Natural killer cell (primary cell): ENCODE results near the gene ACTA1. TPM values are rescaled to one million over a fixed set of nuclear protein-coding genes. Genes with fewer than 3 reads are reported as not detected.

ENCODE experiments used
- ATAC-seq, 3 donors: fragments of 150-1000 bp in 2 of 3; fragments of 200-7000 bp in 1 of 3; cut with Tn5 transposase; 1 replicate in 1 of 3; 2 replicates in 2 of 3; pipeline ENCODE4 v1.10.0; 2021; ENCODE audit warnings: mild to moderate bottlenecking in 2 of 3, moderate library complexity in 2 of 3
- DNase-seq, 2 donors: peaks; one replicate each; pipeline versions ENCODE4 v3.0.0 to v3.0.0-alpha.2; 2013 to 2021; ENCODE audit warnings: mixed read lengths in 1 of 2
- H3K27ac ChIP-seq: one replicate; pipeline ENCODE4 v1.5.1; 2013; ENCODE audit warnings: mild to moderate bottlenecking, low read length
- H3K27me3 ChIP-seq: one replicate; pipeline ENCODE4 v1.6.1; 2013; ENCODE audit warnings: low read length; ENCODE audit not compliant: control insufficient read depth, insufficient read depth
- H3K36me3 ChIP-seq: one replicate; pipeline ENCODE4 v1.6.1; 2013; ENCODE audit warnings: low read length; ENCODE audit not compliant: control insufficient read depth, insufficient read depth
- H3K4me1 ChIP-seq: one replicate; pipeline ENCODE4 v1.6.1; 2013; ENCODE audit warnings: low read length; ENCODE audit not compliant: control insufficient read depth, insufficient read depth
- H3K4me3 ChIP-seq: one replicate; pipeline ENCODE4 v1.5.1; 2013; ENCODE audit warnings: low read length
- H3K9me3 ChIP-seq: one replicate; pipeline ENCODE4 v1.6.1; 2013; ENCODE audit warnings: low read length; ENCODE audit not compliant: control insufficient read depth, insufficient read depth
- H3K27ac Mint-ChIP-seq, 2 donors: one replicate each; pipeline ENCODE4 v1.8.0; 2022; ENCODE audit warnings: mild to moderate bottlenecking in 2 of 2, mixed read lengths in 2 of 2, moderate library complexity in 1 of 2
- H3K27me3 Mint-ChIP-seq, 2 donors: one replicate each; pipeline ENCODE4 v1.8.0; 2022; ENCODE audit warnings: low read depth in 2 of 2, mixed read lengths in 2 of 2
- H3K36me3 Mint-ChIP-seq: one replicate; pipeline ENCODE4 v1.8.0; 2022; ENCODE audit warnings: mixed read lengths
- H3K4me1 Mint-ChIP-seq, 2 donors: one replicate each; pipeline ENCODE4 v1.8.0; 2022; ENCODE audit warnings: mixed read lengths in 2 of 2
- H3K4me3 Mint-ChIP-seq: one replicate; pipeline ENCODE4 v1.8.0; 2022; ENCODE audit warnings: mild to moderate bottlenecking, moderate library complexity, mixed read lengths
- H3K9me3 Mint-ChIP-seq, 2 donors: one replicate each; pipeline ENCODE4 v1.8.0; 2022; ENCODE audit warnings: mixed read lengths in 2 of 2
- CTCF ChIP-seq: fragments of 200-600 bp; IDR thresholded peaks from one replicate; pipeline ENCODE4 v1.8.0; 2022; ENCODE audit warnings: antibody characterized with exemption
- WGBS: methylation state at CpG from one replicate; pipeline ENCODE4 v1.1.7; 2013; ENCODE audit warnings: missing lambda C conversion rate; ENCODE audit not compliant: insufficient coverage; 5-methylcytosine and 5-hydroxymethylcytosine counted together
- intact Hi-C: fragments of 100-400 bp; cut with micrococcal nuclease; formaldehyde crosslinking; loops from one replicate; pipeline ENCODE4 v1.14.2; 2022
- total RNA-seq, 4 donors: library from RNA; stranded (reverse); fragments of 120-200 nt in 1 of 4; gene quantifications; one replicate each; pipeline versions ENCODE4 v1.2.3 to v1.2.4, GENCODE V29; 2013 to 2022

The ACTA1 gene
- total RNA-seq, 3 donors from 2014 or later (not counting 1 experiment from before 2014, with no cell fraction given) = 0.25 to 0.40 TPM; not detected in 1

- 98% methylated on average over 6 of the region's 7 CpGs for WGBS
- Histone ChIP-seq H3K9me3 (no peaks in the 10 kb centered on the region), H3K4me1 (no peaks in the 10 kb centered on the region), H3K36me3 (peaks cover 70% of the 10 kb centered on the region), H3K27me3 (no peaks in the 10 kb centered on the region), H3K27ac (no peak overlapping the region), H3K4me3 (no peak overlapping the region)
- Mint-ChIP-seq H3K36me3 (peaks cover 38% of the 10 kb centered on the region), H3K9me3 (no peaks in the 10 kb centered on the region), H3K27me3 (no peaks in the 10 kb centered on the region), H3K27ac (no peak overlapping the region), H3K4me1 (peaks cover 4 to 5% of the 10 kb centered on the region in 2 donors), H3K4me3 (no peak overlapping the region)
- no peak for TF ChIP-seq CTCF
- intact Hi-C loops = no loop called here
- no peak for ATAC-seq
- no peak for DNase-seq
These were observed 27.3 kb upstream of the ACTA1 start for GRCh38 chr1:229461032-229461668.

- Mint-ChIP-seq H3K36me3 (peaks cover 32% of the 10 kb centered on the region), H3K27ac (no peak overlapping the region), H3K9me3 (no peaks in the 10 kb centered on the region), H3K27me3 (no peaks in the 10 kb centered on the region), H3K4me3 (no peak overlapping the region), H3K4me1 (peaks cover 5 to 10% of the 10 kb centered on the region in 2 donors)
- H3K4me1 ChIP-seq = no peaks in the 10 kb centered on the region
- no peak overlapping the region for H3K27ac ChIP-seq
- no peaks in the 10 kb centered on the region for H3K27me3 ChIP-seq
- ATAC-seq (no peak), DNase-seq (no peak)
- no peak for TF ChIP-seq CTCF
- no peaks in the 10 kb centered on the region for H3K9me3 ChIP-seq
- H3K4me3 ChIP-seq = no peak overlapping the region
- peaks cover 71% of the 10 kb centered on the region for H3K36me3 ChIP-seq
- intact Hi-C loops = no loop called here
- 100% methylated on average over 3 of the region's 3 CpGs for WGBS
These were observed 25.9 kb upstream of the ACTA1 start for GRCh38 chr1:229459815-229460214.

GRCh38 chr1:229457436-229457835 lies 23.5 kb upstream of the ACTA1 start:
- H3K36me3 ChIP-seq = peaks cover 60% of the 10 kb centered on the region

More at GRCh38 chr1:229457436-229457835, 23.5 kb upstream of the ACTA1 start:
- no peak overlapping the region for H3K27ac ChIP-seq
- no peak overlapping the region for H3K27ac Mint-ChIP-seq
- H3K4me3 Mint-ChIP-seq = no peak overlapping the region
- H3K9me3 Mint-ChIP-seq = no peaks in the 10 kb centered on the region
- no peak for TF ChIP-seq CTCF
- intact Hi-C loops = no loop called here
- peaks cover 22% of the 10 kb centered on the region for H3K36me3 Mint-ChIP-seq
- WGBS = 73% methylated on average over 2 of the region's 4 CpGs
- H3K4me3 ChIP-seq = no peak overlapping the region
- H3K27me3 Mint-ChIP-seq = no peaks in the 10 kb centered on the region
- H3K27me3 ChIP-seq = no peaks in the 10 kb centered on the region
- peaks cover 5 to 10% of the 10 kb centered on the region in 2 donors for H3K4me1 Mint-ChIP-seq
- no peak for DNase-seq
- H3K9me3 ChIP-seq = no peaks in the 10 kb centered on the region
- no peak for ATAC-seq
- H3K4me1 ChIP-seq = no peaks in the 10 kb centered on the region
